ENCODE measurements around the gene EEF1E1. TPM values are rescaled to one million over a fixed set of nuclear protein-coding genes. Genes with fewer than 3 reads are reported as not detected.

Gene EEF1E1
- total and polyA plus RNA-seq, 9 of the 15 experiments (the other 6 are each of a cell fraction or from before 2014, with no cell fraction given), result 135 to 1,355 (median 327) TPM

GRCh38 chr6:8135276-8135675 lies 32.9 kb upstream of the EEF1E1 start (continued):
- no peak for TF ChIP-seq NFATC3 (IDR thresholded peaks at IDR 0.05)

- Histone ChIP-seq H3K9ac (ENCODE audit: insufficient read depth in 1 of 2, low read depth in 2 of 2, low read length in 2 of 2) (no peak overlapping the region), H2AFZ (ENCODE audit: low read depth, low read length) (no peak overlapping the region), H3K36me3 (ENCODE audit: control insufficient read depth, insufficient read depth, low read length) (no peaks in the 10 kb centered on the region), H3K4me2 (ENCODE audit: insufficient read depth, low read length) (no peak overlapping the region), H3K27me3 (ENCODE audit: control insufficient read depth in 2 of 2, insufficient read depth in 2 of 2, low read length in 2 of 2) (peaks cover 22 to 43% of the 10 kb centered on the region in 2 experiments), H4K20me1 (replicated peaks; ENCODE audit: control insufficient read depth, insufficient read depth, low read length) (no peaks in the 10 kb centered on the region), H3K4me3 (no peak overlapping the region), H3K27ac (ENCODE audit: extremely low read depth, low read depth, low read length) (no peak overlapping the region), H3K79me2 (ENCODE audit: control insufficient read depth, insufficient read depth, low read length) (no peaks in the 10 kb centered on the region), H3K9me3 (replicated peaks; ENCODE audit: control insufficient read depth, insufficient read depth, low read depth, low read length) (no peaks in the 10 kb centered on the region), H3K9me1 (ENCODE audit: control insufficient read depth, insufficient read depth, low read length) (no peaks in the 10 kb centered on the region), H3K4me1 (replicated peaks in 1 of 2; ENCODE audit: control insufficient read depth in 2 of 2, insufficient read depth in 2 of 2, low read length in 2 of 2) (no peaks in the 10 kb centered on the region)
- BruUV-seq (replicated peaks), result no TSS peak
- ATAC-seq (no peak), DNase-seq (ENCODE audit: extremely low read depth in 1 of 4, low spot score in 3 of 4) (no peak), FAIRE-seq (no peak)
- TF ChIP-seq KLF1 (tag; IDR thresholded peaks at IDR 0.05) (no peak), E2F1 (CRISPR knock-in tag; IDR thresholded peaks at IDR 0.05) (no peak), THRAP3 (IDR thresholded peaks at IDR 0.05; ENCODE audit: borderline replicate concordance) (no peak), HDAC3 (IDR thresholded peaks at IDR 0.05; ENCODE audit: borderline replicate concordance, partially characterized antibody) (no peak), ZNF561 (CRISPR knock-in tag; conservative IDR thresholded peaks at IDR 0.05) (no peak), CBX3 (IDR thresholded peaks at IDR 0.05; ENCODE audit: borderline replicate concordance in 1 of 2, low read length in 2 of 2) (no peak), AFF4 (CRISPR knock-in tag; IDR thresholded peaks at IDR 0.05) (no peak), PHB2 (IDR thresholded peaks at IDR 0.05; ENCODE audit: low read depth) (no peak), DDX20 (tag; IDR thresholded peaks at IDR 0.05; ENCODE audit: low read depth) (no peak), ID3 (CRISPR knock-in tag; IDR thresholded peaks at IDR 0.05) (no peak), ID3 (tag; IDR thresholded peaks at IDR 0.05) (no peak), CHD1 (IDR thresholded peaks at IDR 0.05; ENCODE audit: low read length) (no peak)
- in situ Hi-C loops (cut with MboI), result loop anchor here (5.0 kb wide), 1 partner anchor 90 kb away; no protein-coding TSS in a partner anchor
- WGBS (ENCODE audit: insufficient coverage, low coverage, missing lambda C conversion rate), result under 1% methylated on average over 6 of the region's 6 CpGs
- CTCF ChIA-PET (ENCODE audit: low intra/inter-chr PET ratio), result interaction anchor here (0.5 to 1.4 kb wide), 3 partner anchors 86 to 88 kb away, joined by 4 to 5 read pairs (median 4); no protein-coding TSS in a partner anchor
- POLR2A ChIA-PET, result interaction anchor here (1.7 kb wide), 1 partner anchor 87 kb away, joined by 5 read pairs; no protein-coding TSS in a partner anchor
- intact Hi-C loops (cut with micrococcal nuclease), result no loop called here
Observed at GRCh38 chr6:8132130-8132529, 29.8 kb upstream of the EEF1E1 start.
